HG03066 (cell line): ENCODE data around the gene CCDC102A.

Experiments used
- ATAC-seq: cut with Tn5 transposase; IDR thresholded peaks from one replicate; pipeline ENCODE4 v1.9.1; 2021; ENCODE audit warnings: low read depth; ENCODE audit not compliant: unreplicated experiment

The CCDC102A gene

GRCh38 chr16:57538235-57538721 is 1.9 kb upstream of the CCDC102A start:
- ATAC-seq, result no peak

GRCh38 chr16:57537581-57538234 is 1.3 kb upstream of the CCDC102A start:
- ATAC-seq, result no peak

DNA sequence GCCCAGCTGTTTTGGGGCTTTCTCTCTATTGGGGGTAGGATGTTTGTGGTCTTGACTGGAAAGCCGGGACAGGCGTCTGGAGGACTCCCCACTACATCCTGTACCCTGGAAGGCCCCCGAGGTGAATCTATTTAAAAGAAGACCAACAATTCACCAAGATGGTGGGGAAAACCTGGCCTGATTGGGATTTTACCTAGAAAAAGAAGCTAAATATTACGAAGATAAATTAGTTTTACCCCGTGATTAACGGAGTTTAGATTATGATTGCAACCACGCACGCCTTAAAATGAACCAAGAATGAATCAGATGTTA is 779 bp upstream of the CCDC102A start:
- ATAC-seq, result no peak

GRCh38 chr16:57535680-57536305 is 578 bp downstream of the CCDC102A start:
- peak; percentile 51 for ATAC-seq

- no peak for ATAC-seq
These were observed 1.3 kb downstream of the CCDC102A start for GRCh38 chr16:57534881-57535658.

DNA sequence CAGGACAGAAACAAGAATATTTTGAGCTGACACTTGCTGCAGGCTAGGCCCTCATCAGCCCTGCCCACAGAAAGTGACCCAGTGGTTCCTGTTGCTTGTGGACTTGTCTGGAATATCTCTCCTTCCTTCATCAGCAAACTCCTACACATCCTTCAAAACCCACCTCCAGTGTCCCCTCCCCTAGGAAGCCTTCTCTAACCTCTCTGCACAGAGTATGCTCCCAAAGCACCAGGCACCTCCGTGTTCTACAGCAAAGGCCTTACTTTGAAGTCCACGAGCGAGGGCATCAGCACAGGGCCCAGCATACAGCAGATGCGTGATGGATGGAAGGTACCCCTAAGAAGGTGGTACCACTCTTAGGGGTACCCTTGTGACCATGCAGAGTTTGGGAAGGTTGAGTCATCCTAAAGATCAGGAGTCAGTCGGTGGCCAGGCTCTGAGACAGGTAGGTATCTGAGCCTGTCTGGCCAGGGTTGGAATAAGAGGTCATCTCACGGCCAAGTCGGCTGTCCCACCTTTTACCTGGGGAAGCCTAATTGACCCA is 2.0 kb downstream of the CCDC102A start:
- ATAC-seq, result no peak

DNA sequence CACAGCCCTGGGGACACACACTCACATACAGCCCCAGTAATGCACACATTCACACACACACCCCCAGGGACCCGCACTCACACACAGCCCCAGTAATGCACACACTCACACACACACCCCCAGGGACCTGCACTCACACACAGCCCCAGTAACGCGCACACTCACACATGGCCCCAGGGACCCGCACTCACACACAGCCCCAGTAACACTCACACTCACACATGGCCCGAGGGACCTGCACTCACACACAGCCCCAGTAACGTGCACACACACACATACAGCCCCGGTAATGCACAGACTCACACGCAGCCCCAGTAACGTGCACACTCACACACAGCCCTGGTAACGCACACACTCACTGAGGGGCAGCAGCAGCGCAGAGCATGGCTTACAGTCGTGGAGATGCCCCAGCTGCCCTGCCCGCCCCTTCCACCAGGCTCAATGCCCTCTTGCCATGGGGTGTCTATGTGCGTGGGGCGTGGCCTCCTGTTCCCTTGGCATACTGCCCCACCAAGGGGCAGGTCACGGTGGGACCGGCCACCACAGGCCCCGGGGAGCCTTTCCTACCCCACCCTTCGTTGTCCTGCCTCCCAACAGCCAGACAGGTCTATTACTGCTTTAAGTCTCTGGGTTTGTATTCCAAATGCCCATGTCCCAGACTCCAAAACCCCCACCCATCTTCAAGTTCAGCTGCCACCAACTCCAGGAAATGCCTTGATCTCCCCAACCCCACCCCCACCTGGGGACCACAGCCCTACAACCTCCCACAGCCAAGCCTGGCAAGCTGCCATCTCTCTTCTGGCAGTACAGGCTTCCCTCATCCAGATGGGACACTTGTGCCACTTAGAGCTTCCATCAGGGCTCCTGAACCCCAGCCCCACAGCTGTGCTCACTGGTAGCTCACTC is 2.7 kb downstream of the CCDC102A start:
- ATAC-seq, result no peak

- no peak for ATAC-seq
These were observed 4.1 kb downstream of the CCDC102A start for GRCh38 chr16:57532266-57532625.

DNA sequence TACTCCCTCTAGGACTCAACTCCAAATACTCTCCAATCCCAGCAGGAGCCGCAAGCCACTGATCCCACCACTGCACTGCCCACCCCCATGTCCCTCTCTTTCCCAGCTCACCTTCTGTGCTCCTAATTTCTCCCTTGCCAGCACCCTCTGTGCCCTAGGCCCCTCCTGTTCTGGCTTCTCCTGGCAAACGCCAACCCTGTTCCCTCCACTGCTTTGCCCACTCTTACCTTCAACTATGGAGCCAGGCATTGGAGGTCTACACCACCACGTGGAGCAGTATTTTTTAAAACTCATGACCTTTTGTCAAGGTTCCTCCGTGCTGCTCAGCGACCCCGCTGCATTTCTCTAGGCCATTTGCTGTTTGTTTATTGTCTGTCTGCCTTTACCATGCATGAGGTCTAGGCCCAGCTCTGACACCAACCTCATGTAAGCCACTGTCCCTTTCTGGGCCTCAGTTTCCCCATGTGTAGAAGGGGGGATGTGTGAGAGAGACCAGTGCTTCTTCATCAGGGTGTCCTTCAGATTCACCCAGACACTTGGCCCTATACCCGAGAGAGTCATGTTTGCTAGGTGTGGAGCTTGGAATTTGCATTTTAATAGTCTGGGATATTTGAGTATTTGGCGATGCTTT is 4.6 kb downstream of the CCDC102A start:
- ATAC-seq, result no peak

GRCh38 chr16:57531253-57531575 is 5.2 kb downstream of the CCDC102A start:
- ATAC-seq, result no peak

DNA sequence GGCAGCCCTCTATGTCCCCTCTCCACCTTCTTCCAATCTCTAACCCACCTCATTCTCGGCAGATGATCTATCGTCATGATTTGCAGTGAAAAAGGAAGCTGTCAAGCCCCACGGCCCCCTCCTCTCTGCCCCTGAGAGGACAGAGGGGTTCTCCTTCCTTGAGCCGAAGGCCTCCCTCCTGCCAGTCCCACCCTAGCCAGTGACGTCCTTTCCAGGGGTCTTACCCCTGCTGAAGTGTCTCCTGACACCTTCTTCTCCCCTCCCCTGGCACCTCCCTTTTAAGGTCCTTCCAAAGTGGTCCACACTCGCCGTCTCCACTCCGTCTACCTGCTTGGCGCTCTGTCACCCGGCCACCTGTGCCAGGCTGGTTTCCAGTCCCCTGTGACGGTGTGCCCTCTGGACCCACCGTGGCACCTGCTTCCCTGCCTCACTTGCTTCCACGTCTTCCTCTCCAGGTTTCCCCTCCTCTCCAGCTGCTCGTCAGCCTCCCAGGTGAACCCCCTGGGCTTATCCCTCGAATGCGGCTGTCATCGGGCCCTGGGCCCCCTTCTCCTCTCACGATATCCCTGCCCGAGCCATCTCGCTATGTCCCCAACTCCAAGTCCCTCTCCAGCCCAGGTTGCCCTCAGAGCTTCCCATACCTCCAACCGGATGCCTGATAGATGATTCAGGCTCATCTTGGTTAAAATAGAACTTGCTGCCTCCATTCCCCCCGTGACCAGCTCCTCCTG is 5.7 kb downstream of the CCDC102A start:
- ATAC-seq, result no peak

GRCh38 chr16:57530104-57530521 is 6.3 kb downstream of the CCDC102A start:
- ATAC-seq, result peak; percentile 86

DNA sequence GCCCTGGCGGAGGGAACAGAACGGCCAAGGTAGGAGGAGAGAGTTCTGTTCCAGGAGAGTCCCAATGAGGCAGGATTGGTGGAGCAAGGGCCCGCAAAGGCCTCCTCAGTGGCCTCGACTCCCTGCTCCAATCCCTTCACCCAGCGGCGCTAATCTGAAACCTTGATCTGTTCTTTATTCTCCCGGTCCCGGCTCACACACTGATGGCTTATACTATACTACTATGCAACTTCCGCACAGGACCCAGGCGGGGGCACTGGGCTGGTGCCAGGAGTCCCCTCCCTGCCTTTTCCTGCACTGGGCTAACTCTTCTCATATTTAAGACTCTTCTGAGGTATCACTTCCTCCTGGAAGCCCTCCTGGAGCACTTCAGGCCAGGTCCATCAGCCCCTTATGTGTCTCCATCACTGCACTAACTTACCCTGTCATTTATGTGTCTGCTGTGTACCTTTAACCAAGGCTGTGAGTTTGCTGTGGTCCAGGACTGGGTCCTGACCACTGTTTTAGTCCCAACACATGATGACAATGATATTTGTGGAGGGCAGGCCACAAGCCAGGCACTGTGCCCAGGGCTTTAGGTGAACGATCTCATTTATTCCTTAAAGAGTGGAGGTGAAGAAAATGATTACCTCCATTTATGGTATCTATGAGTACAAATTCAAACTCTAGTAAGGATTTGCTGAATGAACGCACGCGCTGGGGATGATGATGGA is 6.8 kb downstream of the CCDC102A start:
- no peak for ATAC-seq

GRCh38 chr16:57528499-57529390 is 7.6 kb downstream of the CCDC102A start:
- ATAC-seq, result no peak

GRCh38 chr16:57527610-57528360 is 8.6 kb downstream of the CCDC102A start:
- no peak for ATAC-seq

DNA sequence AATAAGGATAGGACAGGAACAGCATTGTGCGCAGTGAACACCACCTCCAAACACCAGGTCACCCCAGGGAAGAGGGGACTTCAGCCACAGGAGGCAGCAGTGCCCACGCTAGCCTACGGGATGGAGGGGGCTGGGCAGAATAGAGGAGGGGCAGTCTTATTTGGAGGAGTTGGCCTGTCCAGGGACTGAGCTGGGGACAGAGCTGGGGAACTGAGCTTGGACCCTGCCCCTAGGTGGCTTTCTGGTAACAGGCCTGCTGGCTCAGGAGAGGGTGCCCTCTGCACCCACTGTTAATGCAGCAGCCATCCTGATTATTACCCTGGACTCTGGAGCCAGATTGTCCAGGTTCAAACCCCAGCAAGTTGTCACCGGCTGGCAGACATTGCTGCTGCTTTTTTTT is 9.3 kb downstream of the CCDC102A start:
- no peak for ATAC-seq

DNA sequence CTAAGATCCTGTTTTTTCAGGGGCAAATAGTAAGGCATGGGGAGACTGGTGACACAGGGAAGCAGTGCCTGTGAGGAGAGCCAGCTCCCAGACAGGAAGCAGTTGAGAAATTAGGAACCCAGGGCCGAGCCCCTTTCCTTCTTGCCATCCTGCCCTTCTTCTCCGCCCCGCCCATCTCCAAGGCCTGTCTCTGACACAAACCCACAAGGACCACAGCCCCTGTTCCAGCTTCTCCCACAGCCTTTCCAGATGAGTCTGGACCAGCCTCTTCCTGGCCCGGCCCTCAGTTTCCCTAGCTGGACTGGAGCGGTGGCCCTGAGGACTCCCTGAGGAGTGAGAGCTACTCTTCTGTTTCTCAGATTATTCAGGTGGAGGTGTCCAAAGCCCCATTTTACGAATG is 9.9 kb downstream of the CCDC102A start:
- no peak for ATAC-seq
